DOHH2 (cell line): ENCODE data around the gene POU2F2.

Experiments used
- H3F3A ChIP-seq: fragments of 200-600 bp; sonication (generic), shearing (Covaris generic); 2 replicates; pipeline ENCODE4 v1.6.0; 2016; ENCODE audit warnings: antibody characterized with exemption, mild to moderate bottlenecking; ENCODE audit not compliant: control insufficient read depth, insufficient read depth
- H3K27ac ChIP-seq: fragments of 200-600 bp; sonication (generic); 2 replicates; pipeline ENCODE4 v1.5.1; 2014; ENCODE audit warnings: low read depth, mild to moderate bottlenecking, low read length, moderate library complexity
- H3K27me3 ChIP-seq: fragments of 200-600 bp; sonication (generic); 2 replicates; pipeline ENCODE4 v1.6.1; 2014; ENCODE audit warnings: mild to moderate bottlenecking, low read length, mixed read lengths; ENCODE audit not compliant: control insufficient read depth
- H3K36me3 ChIP-seq: fragments of 200-600 bp; sonication (generic); 2 replicates; pipeline ENCODE4 v1.6.1; 2014; ENCODE audit warnings: mild to moderate bottlenecking, low read length, moderate library complexity, mixed read lengths; ENCODE audit not compliant: control insufficient read depth
- H3K4me1 ChIP-seq: fragments of 200-600 bp; sonication (generic); 2 replicates; pipeline ENCODE4 v1.6.1; 2014; ENCODE audit warnings: mild to moderate bottlenecking, low read length, mixed read lengths; ENCODE audit not compliant: control insufficient read depth
- H3K4me2 ChIP-seq: fragments of 200-600 bp; sonication (generic); 2 replicates; pipeline ENCODE4 v1.6.0; 2014; ENCODE audit warnings: mild to moderate bottlenecking, low read length, moderate library complexity
- H3K4me3 ChIP-seq: fragments of 200-600 bp; sonication (generic); 2 replicates; pipeline ENCODE4 v1.5.1; 2014; ENCODE audit warnings: mild to moderate bottlenecking, low read length, mixed read lengths
- H3K79me2 ChIP-seq: fragments of 200-600 bp; sonication (generic); 2 replicates; pipeline ENCODE4 v1.6.1; 2014; ENCODE audit warnings: mild to moderate bottlenecking, low read length, mixed read lengths; ENCODE audit not compliant: control insufficient read depth
- H3K9me2 ChIP-seq: fragments of 200-600 bp; sonication (generic); replicated peaks from 2 replicates; pipeline ENCODE4 v1.6.1; 2014; ENCODE audit warnings: mild to moderate bottlenecking, low read length, mixed read lengths; ENCODE audit not compliant: control insufficient read depth
- H3K9me3 ChIP-seq: fragments of 200-600 bp; sonication (generic); 2 replicates; pipeline ENCODE4 v1.6.1; 2014; ENCODE audit warnings: antibody characterized with exemption, low read length, mixed read lengths; ENCODE audit not compliant: control insufficient read depth, insufficient read depth
- H4K20me1 ChIP-seq: fragments of 200-600 bp; sonication (generic); 2 replicates; pipeline ENCODE4 v1.6.0; 2014; ENCODE audit warnings: low read depth, mild to moderate bottlenecking, antibody characterized with exemption, low read length, moderate library complexity; ENCODE audit not compliant: control insufficient read depth, insufficient read depth
- EZH2phosphoT487 ChIP-seq: fragments of 200-600 bp; sonication (generic); IDR thresholded peaks from 2 replicates; pipeline ENCODE4 v1.6.1; 2017; ENCODE audit warnings: borderline replicate concordance, mild to moderate bottlenecking, antibody characterized with exemption, low read length, moderate library complexity, mixed read lengths
- TF ChIP-seq, protein P1 (sequence below): fragments of 200-600 bp; sonication (generic); IDR thresholded peaks from one replicate; pipeline ENCODE4 v1.5.1; 2014; ENCODE audit warnings: antibody characterized with exemption, mild to moderate bottlenecking, low read depth, low read length; ENCODE audit not compliant: poor library complexity, severe bottlenecking

Gene POU2F2

GRCh38 chr19:42093926-42094325 lies 38.3 kb downstream of the POU2F2 start:
- no peak overlapping the region for H3K4me3 ChIP-seq
- no peaks in the 10 kb centered on the region for H3K9me3 ChIP-seq
- peaks cover 72% of the 10 kb centered on the region for H3K36me3 ChIP-seq
- H3K4me1 ChIP-seq = peaks cover 28% of the 10 kb centered on the region
- H3F3A ChIP-seq = peaks cover 18% of the 10 kb centered on the region
- no peak overlapping the region for H3K4me2 ChIP-seq
- no peaks in the 10 kb centered on the region for H3K79me2 ChIP-seq
- H3K27ac ChIP-seq = no peak overlapping the region
- no peaks in the 10 kb centered on the region for H3K9me2 ChIP-seq
- no peaks in the 10 kb centered on the region for H3K27me3 ChIP-seq
- no peak for TF ChIP-seq EZH2phosphoT487
- TF ChIP-seq, protein P1, sequence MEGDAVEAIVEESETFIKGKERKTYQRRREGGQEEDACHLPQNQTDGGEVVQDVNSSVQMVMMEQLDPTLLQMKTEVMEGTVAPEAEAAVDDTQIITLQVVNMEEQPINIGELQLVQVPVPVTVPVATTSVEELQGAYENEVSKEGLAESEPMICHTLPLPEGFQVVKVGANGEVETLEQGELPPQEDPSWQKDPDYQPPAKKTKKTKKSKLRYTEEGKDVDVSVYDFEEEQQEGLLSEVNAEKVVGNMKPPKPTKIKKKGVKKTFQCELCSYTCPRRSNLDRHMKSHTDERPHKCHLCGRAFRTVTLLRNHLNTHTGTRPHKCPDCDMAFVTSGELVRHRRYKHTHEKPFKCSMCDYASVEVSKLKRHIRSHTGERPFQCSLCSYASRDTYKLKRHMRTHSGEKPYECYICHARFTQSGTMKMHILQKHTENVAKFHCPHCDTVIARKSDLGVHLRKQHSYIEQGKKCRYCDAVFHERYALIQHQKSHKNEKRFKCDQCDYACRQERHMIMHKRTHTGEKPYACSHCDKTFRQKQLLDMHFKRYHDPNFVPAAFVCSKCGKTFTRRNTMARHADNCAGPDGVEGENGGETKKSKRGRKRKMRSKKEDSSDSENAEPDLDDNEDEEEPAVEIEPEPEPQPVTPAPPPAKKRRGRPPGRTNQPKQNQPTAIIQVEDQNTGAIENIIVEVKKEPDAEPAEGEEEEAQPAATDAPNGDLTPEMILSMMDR = no peak
- no peaks in the 10 kb centered on the region; the same call in 1 of the 2 replicates for H4K20me1 ChIP-seq

DNA sequence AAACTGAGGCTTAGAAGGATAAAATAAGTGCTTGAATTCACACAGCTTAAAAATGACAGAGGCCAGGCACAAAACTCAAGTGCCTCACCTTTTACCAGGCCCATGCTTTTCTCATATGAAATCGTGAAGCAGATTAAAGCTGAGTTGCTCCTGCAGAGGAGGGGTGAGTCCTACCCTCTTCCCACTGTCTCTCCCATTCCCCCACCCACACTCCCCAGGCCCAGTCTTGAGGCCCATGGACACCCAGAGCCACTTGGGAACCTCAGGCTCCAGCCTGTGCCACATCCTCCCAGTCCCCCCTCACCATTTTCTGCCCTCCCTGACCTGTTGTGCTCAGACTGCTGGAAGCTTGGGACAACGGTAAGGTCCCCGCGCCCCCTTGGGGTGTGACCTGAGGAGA lies 38.7 kb downstream of the POU2F2 start:
- Histone ChIP-seq H3K27ac (no peak overlapping the region), H4K20me1 (no peaks in the 10 kb centered on the region; the same call in 1 of the 2 replicates), H3K9me3 (no peaks in the 10 kb centered on the region), H3K9me2 (no peaks in the 10 kb centered on the region), H3K4me1 (peaks cover 32% of the 10 kb centered on the region), H3K4me3 (no peak overlapping the region), H3K36me3 (peaks cover 68% of the 10 kb centered on the region), H3K79me2 (no peaks in the 10 kb centered on the region), H3K27me3 (no peaks in the 10 kb centered on the region), H3F3A (peaks cover 19% of the 10 kb centered on the region), H3K4me2 (no peak overlapping the region)
- no peak for TF ChIP-seq EZH2phosphoT487
- TF ChIP-seq, protein P1 = no peak

DNA sequence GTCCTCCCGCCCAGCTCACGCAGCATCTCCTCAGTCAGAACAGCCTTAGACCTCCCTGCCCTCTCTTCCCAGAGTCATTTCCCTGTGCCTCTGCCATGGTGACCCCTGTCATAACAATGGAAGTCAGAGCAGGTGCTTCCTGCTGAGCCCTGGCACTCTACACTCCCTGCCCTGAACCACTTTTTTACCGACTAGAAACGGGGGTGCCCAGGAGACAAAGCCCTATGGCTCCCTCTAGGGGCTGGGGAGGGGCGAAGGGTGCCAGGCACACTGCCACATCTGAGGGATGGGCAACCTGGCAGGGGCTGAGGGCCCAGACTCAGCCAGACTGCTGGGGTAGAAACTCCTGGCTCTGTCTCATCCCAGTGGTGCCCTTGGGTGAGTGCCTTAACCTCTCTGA lies 39.9 kb downstream of the POU2F2 start:
- H4K20me1 ChIP-seq = no peaks in the 10 kb centered on the region; the same call in 1 of the 2 replicates
- H3F3A ChIP-seq = peaks cover 24% of the 10 kb centered on the region
- H3K4me3 ChIP-seq = no peak overlapping the region
- no peak for TF ChIP-seq EZH2phosphoT487
- TF ChIP-seq, protein P1 = peak; percentile 74
- no peak overlapping the region for H3K27ac ChIP-seq
- H3K9me2 ChIP-seq = no peaks in the 10 kb centered on the region
- H3K9me3 ChIP-seq = no peaks in the 10 kb centered on the region
- H3K79me2 ChIP-seq = no peaks in the 10 kb centered on the region
- H3K4me2 ChIP-seq = no peak overlapping the region
- peaks cover 59% of the 10 kb centered on the region for H3K36me3 ChIP-seq
- H3K27me3 ChIP-seq = no peaks in the 10 kb centered on the region
- peaks cover 43% of the 10 kb centered on the region for H3K4me1 ChIP-seq

- Histone ChIP-seq H3K79me2 (no peaks in the 10 kb centered on the region), H4K20me1 (no peaks in the 10 kb centered on the region; the same call in 1 of the 2 replicates), H3K4me3 (no peak overlapping the region), H3K27ac (no peak overlapping the region), H3K27me3 (no peaks in the 10 kb centered on the region), H3K9me2 (no peaks in the 10 kb centered on the region), H3F3A (peaks cover 29% of the 10 kb centered on the region), H3K36me3 (peaks cover 56% of the 10 kb centered on the region), H3K4me2 (no peak overlapping the region), H3K9me3 (no peaks in the 10 kb centered on the region), H3K4me1 (peaks cover 47% of the 10 kb centered on the region)
- TF ChIP-seq, protein P1 = no peak
- TF ChIP-seq EZH2phosphoT487 = no peak
These were observed 40.5 kb downstream of the POU2F2 start for GRCh38 chr19:42091742-42092141.
